ENCODE data around the gene CDCA8.

DNA sequence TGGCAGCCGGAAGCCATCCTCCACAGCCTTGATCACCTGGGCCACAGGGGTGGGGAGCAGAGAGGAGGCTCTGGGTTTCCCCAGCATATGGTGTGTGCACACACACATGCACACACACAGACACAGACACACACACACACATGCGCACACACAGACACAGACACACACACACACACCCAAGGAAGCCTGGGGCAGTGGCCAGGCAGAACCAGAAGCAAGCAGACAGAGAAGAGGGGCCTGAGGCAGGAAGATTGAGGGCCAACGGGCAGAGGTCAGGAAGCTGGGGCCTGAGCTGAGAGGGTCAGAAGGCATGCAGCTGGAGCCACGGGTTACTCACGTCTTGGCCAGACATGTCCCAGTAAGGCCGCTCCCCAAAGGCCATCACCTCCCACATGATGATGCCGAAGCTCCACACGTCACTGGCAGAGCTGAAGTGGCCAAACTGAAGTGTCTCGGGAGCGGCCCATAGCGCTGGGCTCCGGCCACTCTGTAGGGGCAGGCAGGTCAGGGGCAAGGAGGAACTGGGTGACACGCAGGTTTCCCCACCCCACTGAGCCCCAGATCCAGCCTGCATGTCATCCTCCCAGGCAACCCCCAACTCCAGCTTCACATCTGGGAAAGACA, 27.4 kb downstream of the CDCA8 start:
- TF ChIP-seq EZH2 (IDR thresholded peaks at IDR 0.05) (no peak), POLR2AphosphoS5 (IDR thresholded peaks at IDR 0.05; ENCODE audit: borderline replicate concordance, low read depth, low read length) (no peak), FOXP2 (optimal IDR thresholded peaks at IDR 0.05; ENCODE audit: control extremely low read depth, extremely low read length, insufficient read depth) (no peak)
